Pons (tissue), 1 donor: Measurements from ENCODE around the gene PPIB.

Source experiments
- DNase-seq: peaks from one replicate; pipeline ENCODE4 v3.0.0-alpha.2; 2016; ENCODE audit warnings: low spot score

Gene PPIB

GRCh38 chr15:64158363-64159134 is 4.3 kb downstream of the PPIB start:
- DNase-seq: no peak

- no peak for DNase-seq
Measured at GRCh38 chr15:64157599-64158125, 5.2 kb downstream of the PPIB start.

GRCh38 chr15:64156652-64157331 is 6.0 kb downstream of the PPIB start:
- no peak for DNase-seq

- no peak for DNase-seq
Measured at GRCh38 chr15:64155802-64156651, 6.8 kb downstream of the PPIB start.

- peak; percentile 92 for DNase-seq
Measured at GRCh38 chr15:64153480-64154367, 9.1 kb downstream of the PPIB start.

GRCh38 chr15:64152507-64153387 is 10.1 kb downstream of the PPIB start:
- no peak for DNase-seq

- DNase-seq: no peak
Measured at GRCh38 chr15:64151727-64152506, 10.9 kb downstream of the PPIB start, which contains the start of gene SNX22. TSS of gene SNX22 (plus strand) at chr15:64151731. CDS start at chr15:64151776, 45 bp downstream.

- DNase-seq: peak; percentile 73
Measured at GRCh38 chr15:64149893-64150578, 12.8 kb downstream of the PPIB start.

- DNase-seq: peak; percentile 68
Measured at GRCh38 chr15:64149424-64149823, 13.4 kb downstream of the PPIB start.

GRCh38 chr15:64148581-64148980 is 14.2 kb downstream of the PPIB start:
- DNase-seq: no peak

- no peak for DNase-seq
Measured at GRCh38 chr15:64148168-64148567, 14.7 kb downstream of the PPIB start.

GRCh38 chr15:64146885-64147681 is 15.7 kb downstream of the PPIB start:
- peak; percentile 67 for DNase-seq

GRCh38 chr15:64146520-64146884 is 16.3 kb downstream of the PPIB start:
- DNase-seq: peak; percentile 15

- peak; percentile 42 for DNase-seq
Measured at GRCh38 chr15:64146041-64146440, 16.8 kb downstream of the PPIB start.

- DNase-seq: peak; percentile 88
Measured at GRCh38 chr15:64144565-64145281, 18.1 kb downstream of the PPIB start.

GRCh38 chr15:64144192-64144564 is 18.6 kb downstream of the PPIB start:
- DNase-seq: no peak

- DNase-seq: no peak
Measured at GRCh38 chr15:64143276-64143675, 19.5 kb downstream of the PPIB start.
